Panc1 (cell line): ENCODE measurements around the gene MSX1.

ENCODE experiments used
- CTCF ChIP-seq: fragments of 450-650 bp; IDR thresholded peaks from 2 replicates; pipeline ENCODE4 v1.5.1; 2017; ENCODE audit warnings: mild to moderate bottlenecking
- REST ChIP-seq, 2 experiments: IDR thresholded peaks; 2 replicates each; pipeline ENCODE4 v1.6.1; 2011 to 2012; ENCODE audit warnings: low read depth in 2 of 2, control low read depth in 1 of 2, low read length in 1 of 2, mild to moderate bottlenecking in 1 of 2, moderate library complexity in 1 of 2; ENCODE audit not compliant: insufficient read depth in 1 of 2
- SIN3A ChIP-seq: IDR thresholded peaks from 2 replicates; pipeline ENCODE4 v1.6.1; 2012; ENCODE audit warnings: low read depth, mild to moderate bottlenecking, low read length, moderate library complexity, borderline replicate concordance; ENCODE audit not compliant: insufficient read depth
- TCF7L2 ChIP-seq: IDR thresholded peaks from 2 replicates; pipeline ENCODE4 v1.6.1; 2011; ENCODE audit warnings: mild to moderate bottlenecking, low read depth, low read length, inconsistent platforms

GRCh38 chr4:4859799-4860599 is 534 bp downstream of the MSX1 start:
- no peak for TF ChIP-seq CTCF
- TF ChIP-seq REST (IDR thresholded peaks at IDR 0.05; ENCODE audit: insufficient read depth in 1 of 2, low read depth in 2 of 2, low read length in 1 of 2) = no peak
- no peak for TF ChIP-seq SIN3A
- TF ChIP-seq TCF7L2 = no peak
